SK-N-SH treated with all-trans-retinoic acid at 6 μM for 48 hours (cell line): ENCODE results near the gene CYP4F2.

Experiments
- ATAC-seq: fragments of 200-7000 bp; cut with Tn5 transposase; 3 replicates; pipeline ENCODE4 v1.9.1; 2020; ENCODE audit warnings: mild to moderate bottlenecking, moderate library complexity
- ARNTL ChIP-seq: fragments of 450-650 bp; formaldehyde crosslinking; IDR thresholded peaks from 2 replicates; pipeline ENCODE4 v1.5.0; 2020; ENCODE audit warnings: low read depth, mild to moderate bottlenecking, moderate library complexity, borderline replicate concordance
- BACH2 ChIP-seq: fragments of 250-450 bp; sonication (Bioruptor Pico); IDR thresholded peaks from 2 replicates; pipeline ENCODE4 v1.9.0; 2021; ENCODE audit warnings: mild to moderate bottlenecking, borderline replicate concordance
- CREB5 ChIP-seq: fragments of 250-450 bp; sonication (Bioruptor Pico); IDR thresholded peaks from 2 replicates; pipeline ENCODE4 v1.5.1; 2020; ENCODE audit warnings: low read depth, mild to moderate bottlenecking, moderate library complexity
- CSDC2 ChIP-seq: fragments of 250-450 bp; sonication (Bioruptor Pico); IDR thresholded peaks from 2 replicates; pipeline ENCODE4 v1.5.0; 2020; ENCODE audit warnings: mild to moderate bottlenecking, moderate library complexity
- ESRRG ChIP-seq: fragments of 250-450 bp; sonication (Bioruptor Pico); IDR thresholded peaks from 2 replicates; pipeline ENCODE4 v1.6.1; 2021; ENCODE audit warnings: mild to moderate bottlenecking
- GLIS3 ChIP-seq: fragments of 250-450 bp; sonication (Bioruptor Pico); IDR thresholded peaks from 2 replicates; pipeline ENCODE4 v1.5.0; 2020; ENCODE audit warnings: mild to moderate bottlenecking, moderate library complexity
- ISL1 ChIP-seq: fragments of 250-450 bp; sonication (Bioruptor Pico); IDR thresholded peaks from 2 replicates; pipeline ENCODE4 v2.1.2; 2022; ENCODE audit warnings: mild to moderate bottlenecking, moderate library complexity
- OSR1 ChIP-seq: fragments of 250-450 bp; sonication (Bioruptor Pico); IDR thresholded peaks from 2 replicates; pipeline ENCODE4 v1.8.0; 2022; ENCODE audit warnings: moderate library complexity, mild to moderate bottlenecking, inconsistent platforms
- PPARA ChIP-seq: fragments of 250-450 bp; sonication (Bioruptor Pico); IDR thresholded peaks from 2 replicates; pipeline ENCODE4 v1.5.0; 2020; ENCODE audit warnings: mild to moderate bottlenecking, borderline replicate concordance
- RARB ChIP-seq: fragments of 250-450 bp; sonication (Bioruptor Pico); IDR thresholded peaks from 2 replicates; pipeline ENCODE4 v1.8.0; 2021; ENCODE audit warnings: mild to moderate bottlenecking, moderate library complexity
- SNAI2 ChIP-seq: fragments of 250-450 bp; sonication (Bioruptor Pico); IDR thresholded peaks from 2 replicates; pipeline ENCODE4 v1.5.0; 2020; ENCODE audit warnings: mild to moderate bottlenecking, moderate library complexity
- TCF4 ChIP-seq: fragments of 250-450 bp; sonication (Bioruptor Pico); IDR thresholded peaks from 2 replicates; pipeline ENCODE4 v1.8.0; 2021; ENCODE audit warnings: mild to moderate bottlenecking, moderate library complexity, borderline replicate concordance
- TOX ChIP-seq: fragments of 250-450 bp; sonication (Bioruptor Pico); IDR thresholded peaks from 2 replicates; pipeline ENCODE4 v1.8.0; 2021; ENCODE audit warnings: mild to moderate bottlenecking, moderate library complexity, borderline replicate concordance
- ZC3H10 ChIP-seq: fragments of 250-450 bp; sonication (Bioruptor Pico); IDR thresholded peaks from 2 replicates; pipeline ENCODE4 v1.5.1; 2021; ENCODE audit warnings: mild to moderate bottlenecking, moderate library complexity
- ZFP3 ChIP-seq: fragments of 250-450 bp; sonication (Bioruptor Pico); IDR thresholded peaks from 2 replicates; pipeline ENCODE4 v1.5.0; 2020; ENCODE audit warnings: mild to moderate bottlenecking, moderate library complexity
- ZFP30 ChIP-seq: fragments of 450-650 bp; formaldehyde crosslinking; IDR thresholded peaks from 2 replicates; pipeline ENCODE4 v1.5.0; 2022; ENCODE audit warnings: mild to moderate bottlenecking, moderate library complexity
- ZNF565 ChIP-seq: fragments of 450-650 bp; formaldehyde crosslinking; conservative IDR thresholded peaks from 2 replicates; pipeline ENCODE4 v1.5.0; 2020; ENCODE audit warnings: low read depth, mild to moderate bottlenecking, moderate library complexity
- ZNF70 ChIP-seq: fragments of 450-650 bp; formaldehyde crosslinking; IDR thresholded peaks from 2 replicates; pipeline ENCODE4 v1.5.0; 2020; ENCODE audit warnings: mild to moderate bottlenecking, moderate library complexity
- ZNF8 ChIP-seq: fragments of 450-650 bp; formaldehyde crosslinking; IDR thresholded peaks from 2 replicates; pipeline ENCODE4 v1.5.0; 2020; ENCODE audit warnings: mild to moderate bottlenecking, moderate library complexity
- TF ChIP-seq, protein P1 (sequence below): fragments of 250-450 bp; sonication (Bioruptor Pico); IDR thresholded peaks from 2 replicates; pipeline ENCODE4 v1.5.0; 2020; ENCODE audit warnings: mild to moderate bottlenecking, moderate library complexity
- TF ChIP-seq, protein P2 (sequence below): fragments of 250-450 bp; sonication (Bioruptor Pico); IDR thresholded peaks from 2 replicates; pipeline ENCODE4 v1.5.1; 2021; ENCODE audit warnings: mild to moderate bottlenecking, moderate library complexity
- TF ChIP-seq, protein P3 (sequence below): fragments of 250-450 bp; sonication (Bioruptor Pico); IDR thresholded peaks from 2 replicates; pipeline ENCODE4 v1.8.0; 2021; ENCODE audit warnings: low read depth, mild to moderate bottlenecking, moderate library complexity, borderline replicate concordance

Gene CYP4F2

DNA sequence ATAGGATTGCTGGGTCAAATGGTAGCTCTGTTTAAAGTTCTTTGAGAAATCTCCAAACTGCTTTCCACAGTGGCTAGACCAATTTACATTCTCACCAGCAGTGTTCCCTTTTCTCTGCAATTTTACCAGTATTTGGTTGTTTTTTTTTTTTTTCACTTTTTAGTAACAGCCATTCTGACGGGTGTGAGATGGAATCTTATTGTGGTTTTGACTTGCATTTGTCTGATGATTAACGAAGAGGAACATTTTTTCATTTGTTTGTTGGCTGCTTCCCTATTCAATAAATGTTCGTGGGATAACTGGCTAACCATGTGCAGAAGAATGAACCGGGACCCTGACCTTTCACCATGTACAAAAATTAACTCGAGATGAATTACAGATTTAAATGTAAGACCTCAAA is 31.2 kb downstream of the CYP4F2 start:
- ATAC-seq, result no peak
- TF ChIP-seq CSDC2, result no peak
- no peak for TF ChIP-seq ZC3H10 (CRISPR knock-in tag)
- TF ChIP-seq PPARA (CRISPR knock-in tag), result no peak
- TF ChIP-seq ZFP3, result no peak
- TF ChIP-seq ARNTL (CRISPR knock-in tag), result no peak
- TF ChIP-seq ZFP30 (CRISPR knock-in tag), result no peak
- TF ChIP-seq CREB5 (CRISPR knock-in tag), result no peak
- TF ChIP-seq BACH2 (CRISPR knock-in tag), result no peak
- no peak for TF ChIP-seq TOX

- ATAC-seq, result no peak
- TF ChIP-seq, protein P1, sequence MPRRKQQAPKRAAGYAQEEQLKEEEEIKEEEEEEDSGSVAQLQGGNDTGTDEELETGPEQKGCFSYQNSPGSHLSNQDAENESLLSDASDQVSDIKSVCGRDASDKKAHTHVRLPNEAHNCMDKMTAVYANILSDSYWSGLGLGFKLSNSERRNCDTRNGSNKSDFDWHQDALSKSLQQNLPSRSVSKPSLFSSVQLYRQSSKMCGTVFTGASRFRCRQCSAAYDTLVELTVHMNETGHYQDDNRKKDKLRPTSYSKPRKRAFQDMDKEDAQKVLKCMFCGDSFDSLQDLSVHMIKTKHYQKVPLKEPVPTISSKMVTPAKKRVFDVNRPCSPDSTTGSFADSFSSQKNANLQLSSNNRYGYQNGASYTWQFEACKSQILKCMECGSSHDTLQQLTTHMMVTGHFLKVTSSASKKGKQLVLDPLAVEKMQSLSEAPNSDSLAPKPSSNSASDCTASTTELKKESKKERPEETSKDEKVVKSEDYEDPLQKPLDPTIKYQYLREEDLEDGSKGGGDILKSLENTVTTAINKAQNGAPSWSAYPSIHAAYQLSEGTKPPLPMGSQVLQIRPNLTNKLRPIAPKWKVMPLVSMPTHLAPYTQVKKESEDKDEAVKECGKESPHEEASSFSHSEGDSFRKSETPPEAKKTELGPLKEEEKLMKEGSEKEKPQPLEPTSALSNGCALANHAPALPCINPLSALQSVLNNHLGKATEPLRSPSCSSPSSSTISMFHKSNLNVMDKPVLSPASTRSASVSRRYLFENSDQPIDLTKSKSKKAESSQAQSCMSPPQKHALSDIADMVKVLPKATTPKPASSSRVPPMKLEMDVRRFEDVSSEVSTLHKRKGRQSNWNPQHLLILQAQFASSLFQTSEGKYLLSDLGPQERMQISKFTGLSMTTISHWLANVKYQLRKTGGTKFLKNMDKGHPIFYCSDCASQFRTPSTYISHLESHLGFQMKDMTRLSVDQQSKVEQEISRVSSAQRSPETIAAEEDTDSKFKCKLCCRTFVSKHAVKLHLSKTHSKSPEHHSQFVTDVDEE (CRISPR knock-in tag), result no peak
These were observed 33.0 kb downstream of the CYP4F2 start for GRCh38 chr19:15864824-15865223.

DNA sequence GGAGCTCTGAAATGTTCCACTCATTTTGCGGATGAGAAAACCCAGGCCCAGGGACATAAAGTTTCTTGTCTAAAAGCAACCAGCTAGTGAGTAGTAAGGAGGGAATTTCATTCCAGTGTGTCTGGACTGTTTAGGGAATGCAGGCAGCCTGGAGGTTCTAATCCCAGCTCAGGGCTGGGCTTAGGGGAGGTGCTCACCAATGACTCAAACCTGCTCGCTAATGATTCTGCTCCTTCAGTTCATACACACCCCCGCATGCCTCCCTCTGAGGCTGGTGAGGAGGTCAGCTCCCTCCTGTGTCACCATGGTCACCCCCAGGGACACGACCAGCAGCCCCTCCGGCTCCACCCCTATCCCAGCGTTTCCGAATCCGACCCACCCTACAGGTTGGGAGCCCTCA is 34.6 kb downstream of the CYP4F2 start:
- ATAC-seq, result no peak
- TF ChIP-seq ZC3H10 (CRISPR knock-in tag), result no peak
- no peak for TF ChIP-seq ESRRG (CRISPR knock-in tag)
- TF ChIP-seq, protein P2, sequence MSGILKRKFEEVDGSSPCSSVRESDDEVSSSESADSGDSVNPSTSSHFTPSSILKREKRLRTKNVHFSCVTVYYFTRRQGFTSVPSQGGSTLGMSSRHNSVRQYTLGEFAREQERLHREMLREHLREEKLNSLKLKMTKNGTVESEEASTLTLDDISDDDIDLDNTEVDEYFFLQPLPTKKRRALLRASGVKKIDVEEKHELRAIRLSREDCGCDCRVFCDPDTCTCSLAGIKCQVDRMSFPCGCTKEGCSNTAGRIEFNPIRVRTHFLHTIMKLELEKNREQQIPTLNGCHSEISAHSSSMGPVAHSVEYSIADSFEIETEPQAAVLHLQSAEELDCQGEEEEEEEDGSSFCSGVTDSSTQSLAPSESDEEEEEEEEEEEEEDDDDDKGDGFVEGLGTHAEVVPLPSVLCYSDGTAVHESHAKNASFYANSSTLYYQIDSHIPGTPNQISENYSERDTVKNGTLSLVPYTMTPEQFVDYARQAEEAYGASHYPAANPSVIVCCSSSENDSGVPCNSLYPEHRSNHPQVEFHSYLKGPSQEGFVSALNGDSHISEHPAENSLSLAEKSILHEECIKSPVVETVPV, result no peak
- no peak for TF ChIP-seq SNAI2
- no peak for TF ChIP-seq ZFP3
- no peak for TF ChIP-seq CSDC2
- no peak for TF ChIP-seq ZNF8
- TF ChIP-seq OSR1, result no peak
- no peak for TF ChIP-seq ZNF565 (CRISPR knock-in tag)
- TF ChIP-seq TCF4 (CRISPR knock-in tag), result no peak
- TF ChIP-seq GLIS3, result no peak
- TF ChIP-seq ZNF70 (CRISPR knock-in tag), result no peak
- TF ChIP-seq, protein P1 (CRISPR knock-in tag), result no peak
- TF ChIP-seq ISL1 (CRISPR knock-in tag), result no peak
- TF ChIP-seq TOX, result no peak
- TF ChIP-seq RARB (CRISPR knock-in tag), result no peak
- TF ChIP-seq ZFP30 (CRISPR knock-in tag), result no peak
- TF ChIP-seq CREB5 (CRISPR knock-in tag), result no peak

- no peak for ATAC-seq
- TF ChIP-seq ZFP3 (no peak), ZNF565 (CRISPR knock-in tag) (no peak), ZC3H10 (CRISPR knock-in tag) (no peak), ISL1 (CRISPR knock-in tag) (no peak), ZFP30 (CRISPR knock-in tag) (no peak), PPARA (CRISPR knock-in tag) (no peak), ZNF70 (CRISPR knock-in tag) (no peak), ARNTL (CRISPR knock-in tag) (no peak)
- TF ChIP-seq, protein P2, result no peak
- TF ChIP-seq, protein P3, sequence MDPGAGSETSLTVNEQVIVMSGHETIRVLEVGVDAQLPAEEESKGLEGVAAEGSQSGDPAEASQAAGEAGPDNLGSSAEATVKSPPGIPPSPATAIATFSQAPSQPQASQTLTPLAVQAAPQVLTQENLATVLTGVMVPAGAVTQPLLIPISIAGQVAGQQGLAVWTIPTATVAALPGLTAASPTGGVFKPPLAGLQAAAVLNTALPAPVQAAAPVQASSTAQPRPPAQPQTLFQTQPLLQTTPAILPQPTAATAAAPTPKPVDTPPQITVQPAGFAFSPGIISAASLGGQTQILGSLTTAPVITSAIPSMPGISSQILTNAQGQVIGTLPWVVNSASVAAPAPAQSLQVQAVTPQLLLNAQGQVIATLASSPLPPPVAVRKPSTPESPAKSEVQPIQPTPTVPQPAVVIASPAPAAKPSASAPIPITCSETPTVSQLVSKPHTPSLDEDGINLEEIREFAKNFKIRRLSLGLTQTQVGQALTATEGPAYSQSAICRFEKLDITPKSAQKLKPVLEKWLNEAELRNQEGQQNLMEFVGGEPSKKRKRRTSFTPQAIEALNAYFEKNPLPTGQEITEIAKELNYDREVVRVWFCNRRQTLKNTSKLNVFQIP, result no peak
These were observed 35.4 kb downstream of the CYP4F2 start for GRCh38 chr19:15862444-15862843.
